ENCODE results near the gene TSC22D3.

TSC22D3 gene

GRCh38 chrX:107674480-107675364, 100.9 kb downstream of the TSC22D3 start:
- ATAC-seq = no peak
- no peak for TF ChIP-seq RARB (CRISPR knock-in tag; IDR thresholded peaks at IDR 0.05)

GRCh38 chrX:107673933-107674479, 101.6 kb downstream of the TSC22D3 start:
- no peak for ATAC-seq
- TF ChIP-seq ZFP3 (CRISPR knock-in tag; IDR thresholded peaks at IDR 0.05) (no peak), ARNTL (CRISPR knock-in tag; IDR thresholded peaks at IDR 0.05; ENCODE audit: borderline replicate concordance, low read depth) (no peak), GLIS3 (CRISPR knock-in tag; IDR thresholded peaks at IDR 0.05) (no peak), ZNF70 (CRISPR knock-in tag; IDR thresholded peaks at IDR 0.05) (no peak), SNAI2 (CRISPR knock-in tag; IDR thresholded peaks at IDR 0.05) (no peak)
- TF ChIP-seq, protein P1, sequence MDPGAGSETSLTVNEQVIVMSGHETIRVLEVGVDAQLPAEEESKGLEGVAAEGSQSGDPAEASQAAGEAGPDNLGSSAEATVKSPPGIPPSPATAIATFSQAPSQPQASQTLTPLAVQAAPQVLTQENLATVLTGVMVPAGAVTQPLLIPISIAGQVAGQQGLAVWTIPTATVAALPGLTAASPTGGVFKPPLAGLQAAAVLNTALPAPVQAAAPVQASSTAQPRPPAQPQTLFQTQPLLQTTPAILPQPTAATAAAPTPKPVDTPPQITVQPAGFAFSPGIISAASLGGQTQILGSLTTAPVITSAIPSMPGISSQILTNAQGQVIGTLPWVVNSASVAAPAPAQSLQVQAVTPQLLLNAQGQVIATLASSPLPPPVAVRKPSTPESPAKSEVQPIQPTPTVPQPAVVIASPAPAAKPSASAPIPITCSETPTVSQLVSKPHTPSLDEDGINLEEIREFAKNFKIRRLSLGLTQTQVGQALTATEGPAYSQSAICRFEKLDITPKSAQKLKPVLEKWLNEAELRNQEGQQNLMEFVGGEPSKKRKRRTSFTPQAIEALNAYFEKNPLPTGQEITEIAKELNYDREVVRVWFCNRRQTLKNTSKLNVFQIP (CRISPR knock-in tag; IDR thresholded peaks at IDR 0.05; ENCODE audit: borderline replicate concordance, low read depth) = no peak
- TF ChIP-seq, protein P2, sequence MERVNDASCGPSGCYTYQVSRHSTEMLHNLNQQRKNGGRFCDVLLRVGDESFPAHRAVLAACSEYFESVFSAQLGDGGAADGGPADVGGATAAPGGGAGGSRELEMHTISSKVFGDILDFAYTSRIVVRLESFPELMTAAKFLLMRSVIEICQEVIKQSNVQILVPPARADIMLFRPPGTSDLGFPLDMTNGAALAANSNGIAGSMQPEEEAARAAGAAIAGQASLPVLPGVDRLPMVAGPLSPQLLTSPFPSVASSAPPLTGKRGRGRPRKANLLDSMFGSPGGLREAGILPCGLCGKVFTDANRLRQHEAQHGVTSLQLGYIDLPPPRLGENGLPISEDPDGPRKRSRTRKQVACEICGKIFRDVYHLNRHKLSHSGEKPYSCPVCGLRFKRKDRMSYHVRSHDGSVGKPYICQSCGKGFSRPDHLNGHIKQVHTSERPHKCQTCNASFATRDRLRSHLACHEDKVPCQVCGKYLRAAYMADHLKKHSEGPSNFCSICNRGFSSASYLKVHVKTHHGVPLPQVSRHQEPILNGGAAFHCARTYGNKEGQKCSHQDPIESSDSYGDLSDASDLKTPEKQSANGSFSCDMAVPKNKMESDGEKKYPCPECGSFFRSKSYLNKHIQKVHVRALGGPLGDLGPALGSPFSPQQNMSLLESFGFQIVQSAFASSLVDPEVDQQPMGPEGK (CRISPR knock-in tag; IDR thresholded peaks at IDR 0.05; ENCODE audit: borderline replicate concordance) = no peak

- ATAC-seq = no peak
- TF ChIP-seq BACH2 (CRISPR knock-in tag; IDR thresholded peaks at IDR 0.05; ENCODE audit: borderline replicate concordance) = no peak
- no peak for TF ChIP-seq CSDC2 (CRISPR knock-in tag; IDR thresholded peaks at IDR 0.05)
- TF ChIP-seq ISL1 (CRISPR knock-in tag; IDR thresholded peaks at IDR 0.05) = no peak
- no peak for TF ChIP-seq SNAI2 (CRISPR knock-in tag; IDR thresholded peaks at IDR 0.05)
- TF ChIP-seq ARNTL (CRISPR knock-in tag; IDR thresholded peaks at IDR 0.05; ENCODE audit: borderline replicate concordance, low read depth) = no peak
- TF ChIP-seq RARB (CRISPR knock-in tag; IDR thresholded peaks at IDR 0.05) = no peak
- TF ChIP-seq GLIS3 (CRISPR knock-in tag; IDR thresholded peaks at IDR 0.05) = no peak
- no peak for TF ChIP-seq ESRRG (CRISPR knock-in tag; IDR thresholded peaks at IDR 0.05)
- no peak for TF ChIP-seq PPARA (CRISPR knock-in tag; IDR thresholded peaks at IDR 0.05; ENCODE audit: borderline replicate concordance)
- TF ChIP-seq, protein P3, sequence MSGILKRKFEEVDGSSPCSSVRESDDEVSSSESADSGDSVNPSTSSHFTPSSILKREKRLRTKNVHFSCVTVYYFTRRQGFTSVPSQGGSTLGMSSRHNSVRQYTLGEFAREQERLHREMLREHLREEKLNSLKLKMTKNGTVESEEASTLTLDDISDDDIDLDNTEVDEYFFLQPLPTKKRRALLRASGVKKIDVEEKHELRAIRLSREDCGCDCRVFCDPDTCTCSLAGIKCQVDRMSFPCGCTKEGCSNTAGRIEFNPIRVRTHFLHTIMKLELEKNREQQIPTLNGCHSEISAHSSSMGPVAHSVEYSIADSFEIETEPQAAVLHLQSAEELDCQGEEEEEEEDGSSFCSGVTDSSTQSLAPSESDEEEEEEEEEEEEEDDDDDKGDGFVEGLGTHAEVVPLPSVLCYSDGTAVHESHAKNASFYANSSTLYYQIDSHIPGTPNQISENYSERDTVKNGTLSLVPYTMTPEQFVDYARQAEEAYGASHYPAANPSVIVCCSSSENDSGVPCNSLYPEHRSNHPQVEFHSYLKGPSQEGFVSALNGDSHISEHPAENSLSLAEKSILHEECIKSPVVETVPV (CRISPR knock-in tag; IDR thresholded peaks at IDR 0.05) = no peak
- TF ChIP-seq, protein P1 (CRISPR knock-in tag; IDR thresholded peaks at IDR 0.05; ENCODE audit: borderline replicate concordance, low read depth) = no peak
- TF ChIP-seq ZFP30 (CRISPR knock-in tag; IDR thresholded peaks at IDR 0.05) = no peak
- no peak for TF ChIP-seq ZNF70 (CRISPR knock-in tag; IDR thresholded peaks at IDR 0.05)
Observed at GRCh38 chrX:107673431-107673830, 102.2 kb downstream of the TSC22D3 start.

DNA sequence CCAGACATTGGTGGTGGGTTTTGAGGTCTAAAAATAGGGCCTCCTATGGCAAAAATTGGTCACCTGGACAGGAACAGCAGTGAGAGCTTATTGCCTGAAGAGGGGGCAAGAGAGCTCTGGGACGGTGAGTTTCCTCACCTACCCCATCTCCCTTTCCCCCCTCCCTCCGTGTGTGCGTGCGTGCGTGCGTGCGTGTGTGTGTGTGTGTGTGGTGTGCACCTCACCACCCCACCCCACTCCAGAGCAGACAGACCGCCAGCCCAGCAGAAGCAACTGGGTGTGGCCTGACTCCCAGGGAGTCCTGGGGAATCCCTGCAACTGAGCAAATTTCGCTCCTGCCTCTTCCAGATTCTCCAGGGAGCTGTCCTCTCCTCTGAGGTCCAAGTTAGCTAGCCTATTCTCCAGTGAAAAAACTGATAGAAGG, 102.6 kb downstream of the TSC22D3 start:
- ATAC-seq = peak; percentile 63
- TF ChIP-seq, protein P3 (CRISPR knock-in tag; IDR thresholded peaks at IDR 0.05) = no peak
- TF ChIP-seq, protein P1 (CRISPR knock-in tag; IDR thresholded peaks at IDR 0.05; ENCODE audit: borderline replicate concordance, low read depth) = no peak
- TF ChIP-seq PPARA (CRISPR knock-in tag; IDR thresholded peaks at IDR 0.05; ENCODE audit: borderline replicate concordance) = no peak
- no peak for TF ChIP-seq ZNF70 (CRISPR knock-in tag; IDR thresholded peaks at IDR 0.05)
- TF ChIP-seq ISL1 (CRISPR knock-in tag; IDR thresholded peaks at IDR 0.05) = no peak
- no peak for TF ChIP-seq ZC3H10 (CRISPR knock-in tag; IDR thresholded peaks at IDR 0.05)
- no peak for TF ChIP-seq ZFP3 (CRISPR knock-in tag; IDR thresholded peaks at IDR 0.05)
- no peak for TF ChIP-seq ZFP30 (CRISPR knock-in tag; IDR thresholded peaks at IDR 0.05)
- no peak for TF ChIP-seq TCF4 (CRISPR knock-in tag; IDR thresholded peaks at IDR 0.05; ENCODE audit: borderline replicate concordance)
- TF ChIP-seq BACH2 (CRISPR knock-in tag; IDR thresholded peaks at IDR 0.05; ENCODE audit: borderline replicate concordance) = no peak
- no peak for TF ChIP-seq GLIS3 (CRISPR knock-in tag; IDR thresholded peaks at IDR 0.05)
- no peak for TF ChIP-seq ESRRG (CRISPR knock-in tag; IDR thresholded peaks at IDR 0.05)
- no peak for TF ChIP-seq RARB (CRISPR knock-in tag; IDR thresholded peaks at IDR 0.05)
- TF ChIP-seq TOX (CRISPR knock-in tag; IDR thresholded peaks at IDR 0.05; ENCODE audit: borderline replicate concordance) = no peak
- TF ChIP-seq, protein P2 (CRISPR knock-in tag; IDR thresholded peaks at IDR 0.05; ENCODE audit: borderline replicate concordance) = no peak
- no peak for TF ChIP-seq ZNF8 (CRISPR knock-in tag; IDR thresholded peaks at IDR 0.05)
